ES-I3 (cell line): ENCODE measurements around the gene SETBP1.

Experiments
- H3K36me3 ChIP-seq: 2 replicates; pipeline ENCODE4 v1.6.1; 2013; ENCODE audit warnings: mild to moderate bottlenecking, low read length, control low read depth, moderate library complexity; ENCODE audit not compliant: insufficient read depth
- H3K4me1 ChIP-seq: 2 replicates; pipeline ENCODE4 v1.6.1; 2013; ENCODE audit warnings: mild to moderate bottlenecking, control low read depth, low read length; ENCODE audit not compliant: insufficient read depth
- H3K9ac ChIP-seq: 2 replicates; pipeline ENCODE4 v1.6.1; 2013; ENCODE audit warnings: low read depth, mild to moderate bottlenecking, low read length, moderate library complexity
- H3K9me3 ChIP-seq: 2 replicates; pipeline ENCODE4 v1.6.1; 2013; ENCODE audit warnings: mild to moderate bottlenecking, low read length, moderate library complexity; ENCODE audit not compliant: control insufficient read depth, insufficient read depth

Gene SETBP1

GRCh38 chr18:44988821-44989587, 308.3 kb downstream of the SETBP1 start:
- Histone ChIP-seq H3K36me3 (no peaks in the 10 kb centered on the region), H3K4me1 (no peaks in the 10 kb centered on the region), H3K9ac (no peak overlapping the region), H3K9me3 (no peaks in the 10 kb centered on the region)

- Histone ChIP-seq H3K4me1 (no peaks in the 10 kb centered on the region), H3K9me3 (no peaks in the 10 kb centered on the region; the same call in 1 of the 2 replicates), H3K9ac (no peak overlapping the region), H3K36me3 (no peaks in the 10 kb centered on the region)
Observed at GRCh38 chr18:44996261-44996660, 315.6 kb downstream of the SETBP1 start.

GRCh38 chr18:44997174-44997573, 316.5 kb downstream of the SETBP1 start:
- Histone ChIP-seq H3K4me1 (no peaks in the 10 kb centered on the region), H3K36me3 (no peaks in the 10 kb centered on the region), H3K9me3 (no peaks in the 10 kb centered on the region; the same call in 1 of the 2 replicates), H3K9ac (no peak overlapping the region)

- Histone ChIP-seq H3K36me3 (no peaks in the 10 kb centered on the region), H3K9ac (no peak overlapping the region), H3K9me3 (no peaks in the 10 kb centered on the region; the same call in 1 of the 2 replicates), H3K4me1 (no peaks in the 10 kb centered on the region)
Observed at GRCh38 chr18:44998360-44998759, 317.7 kb downstream of the SETBP1 start.

GRCh38 chr18:45004546-45005080, 323.9 kb downstream of the SETBP1 start:
- H3K9ac ChIP-seq: no peak overlapping the region
- H3K36me3 ChIP-seq: no peaks in the 10 kb centered on the region
- no peaks in the 10 kb centered on the region for H3K4me1 ChIP-seq
- H3K9me3 ChIP-seq: no peaks in the 10 kb centered on the region

GRCh38 chr18:45006934-45007333, 326.2 kb downstream of the SETBP1 start:
- Histone ChIP-seq H3K9ac (no peak overlapping the region), H3K36me3 (no peaks in the 10 kb centered on the region), H3K9me3 (no peaks in the 10 kb centered on the region), H3K4me1 (peaks cover 7% of the 10 kb centered on the region; the same call in 1 of the 2 replicates)

GRCh38 chr18:45007531-45007930, 326.8 kb downstream of the SETBP1 start:
- Histone ChIP-seq H3K9ac (no peak overlapping the region), H3K9me3 (no peaks in the 10 kb centered on the region), H3K36me3 (no peaks in the 10 kb centered on the region), H3K4me1 (peaks cover 11% of the 10 kb centered on the region; the same call in 1 of the 2 replicates)

- Histone ChIP-seq H3K4me1 (peaks cover 17% of the 10 kb centered on the region), H3K9me3 (no peaks in the 10 kb centered on the region), H3K9ac (no peak overlapping the region), H3K36me3 (no peaks in the 10 kb centered on the region)
Observed at GRCh38 chr18:45008694-45009413, 328.2 kb downstream of the SETBP1 start.

- no peaks in the 10 kb centered on the region for H3K36me3 ChIP-seq
- H3K9ac ChIP-seq: no peak overlapping the region
- no peaks in the 10 kb centered on the region for H3K9me3 ChIP-seq
- H3K4me1 ChIP-seq: peaks cover 22% of the 10 kb centered on the region
Observed at GRCh38 chr18:45009756-45010155, 329.1 kb downstream of the SETBP1 start.

GRCh38 chr18:45012286-45012685, 331.6 kb downstream of the SETBP1 start:
- peaks cover 41% of the 10 kb centered on the region for H3K4me1 ChIP-seq
- H3K9me3 ChIP-seq: no peaks in the 10 kb centered on the region
- no peaks in the 10 kb centered on the region for H3K36me3 ChIP-seq
- H3K9ac ChIP-seq: no peak overlapping the region

GRCh38 chr18:45014047-45014501, 333.4 kb downstream of the SETBP1 start:
- H3K4me1 ChIP-seq: peaks cover 45% of the 10 kb centered on the region
- H3K36me3 ChIP-seq: no peaks in the 10 kb centered on the region
- no peak overlapping the region for H3K9ac ChIP-seq
- no peaks in the 10 kb centered on the region for H3K9me3 ChIP-seq

- Histone ChIP-seq H3K36me3 (no peaks in the 10 kb centered on the region), H3K4me1 (peaks cover 45% of the 10 kb centered on the region), H3K9ac (no peak overlapping the region; the same call in 1 of the 2 replicates), H3K9me3 (no peaks in the 10 kb centered on the region)
Observed at GRCh38 chr18:45015788-45016128, 335.1 kb downstream of the SETBP1 start.

- no peak overlapping the region for H3K9ac ChIP-seq
- H3K9me3 ChIP-seq: no peaks in the 10 kb centered on the region
- H3K36me3 ChIP-seq: no peaks in the 10 kb centered on the region
- H3K4me1 ChIP-seq: peaks cover 25% of the 10 kb centered on the region
Observed at GRCh38 chr18:45019469-45019868, 338.8 kb downstream of the SETBP1 start.

GRCh38 chr18:45023519-45023918, 342.8 kb downstream of the SETBP1 start:
- H3K9ac ChIP-seq: no peak overlapping the region
- no peaks in the 10 kb centered on the region for H3K36me3 ChIP-seq
- no peaks in the 10 kb centered on the region for H3K9me3 ChIP-seq
- no peaks in the 10 kb centered on the region for H3K4me1 ChIP-seq
